NCI-H2029 treated with DMSO at 0.1 percent for 48 hours (cell line): ENCODE data around the gene SH3TC1.

Experiments used
- DNase-seq: peaks from one replicate; lab custom pipeline; 2025; lab: John Stamatoyannopoulos, UW

Gene SH3TC1

GRCh38 chr4:8198906-8199593 is at the start of gene SH3TC1:
Gene SH3TC1, plus strand, starts transcription at chr4:8199290. Its CDS starts 5,905 bp downstream, at chr4:8205195.
- peak; percentile 53 for DNase-seq

DNA sequence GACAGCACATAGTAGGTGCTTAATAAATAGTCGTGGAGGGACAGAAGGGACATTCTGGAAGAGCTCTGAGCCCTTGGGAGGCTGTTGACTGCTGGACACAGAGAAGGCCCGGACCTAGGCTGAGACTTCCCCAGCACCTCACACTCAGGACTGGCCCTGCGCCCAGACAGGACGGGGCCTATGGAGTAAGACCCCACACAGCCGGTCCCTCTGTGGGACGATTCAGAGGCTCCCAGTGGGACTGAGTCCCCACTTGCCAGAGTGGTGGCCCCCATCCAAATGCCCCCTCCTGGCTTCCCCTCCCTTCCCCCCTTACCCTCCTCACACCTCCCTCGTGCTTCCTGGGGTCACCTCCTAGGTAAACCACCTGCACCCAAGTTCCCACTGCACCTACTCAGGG is 49.4 kb upstream of the SH3TC1 start:
- no peak for DNase-seq

DNA sequence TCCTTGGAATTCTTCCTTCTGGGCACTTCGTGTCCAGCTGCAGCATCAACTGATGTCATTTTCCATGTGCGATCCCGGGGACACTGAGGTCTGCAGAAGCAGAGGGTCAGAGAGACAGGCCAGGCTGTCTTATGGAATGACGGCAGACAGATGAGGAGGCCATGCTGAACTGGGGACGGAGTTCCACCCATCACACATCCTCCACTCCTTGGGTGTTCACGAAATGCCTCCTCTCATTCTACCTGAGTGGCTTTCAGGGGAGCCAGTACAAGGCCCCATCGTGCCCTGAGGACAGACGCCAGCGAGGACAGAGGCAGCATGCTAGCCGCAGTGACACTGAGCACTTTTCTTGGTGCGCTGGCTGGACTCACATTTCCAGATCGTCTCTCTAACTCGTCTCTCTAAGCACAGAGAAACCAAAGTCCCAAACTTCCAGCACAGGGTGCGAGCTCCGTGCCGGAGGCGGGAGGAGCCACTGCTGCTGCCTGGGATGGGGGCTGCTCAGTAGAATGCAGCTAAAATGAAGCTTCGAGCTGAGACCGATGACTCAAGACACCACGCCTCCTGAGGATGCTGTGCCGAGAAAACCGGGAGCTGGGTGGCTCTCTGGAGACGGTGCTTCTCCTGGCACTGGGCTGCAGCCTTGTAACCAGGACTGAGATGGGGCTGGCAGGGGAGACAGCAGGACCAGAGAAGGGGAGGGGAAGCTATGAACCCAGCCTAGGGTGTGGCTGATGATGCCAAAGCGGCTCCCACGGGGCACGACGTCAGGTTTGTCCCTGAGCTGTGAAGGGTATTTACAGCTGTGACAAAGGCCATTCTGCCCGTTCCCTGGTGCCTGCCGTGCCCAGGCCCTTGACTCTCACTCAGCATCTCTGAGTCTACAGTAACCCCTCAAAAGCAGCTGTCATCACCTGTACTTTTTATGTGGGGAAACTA is 48.7 kb upstream of the SH3TC1 start:
- DNase-seq = no peak

GRCh38 chr4:8151165-8151650 is 47.9 kb upstream of the SH3TC1 start:
- DNase-seq = no peak

GRCh38 chr4:8152090-8152864 is 46.8 kb upstream of the SH3TC1 start:
- DNase-seq = no peak

GRCh38 chr4:8152865-8153257 is 46.2 kb upstream of the SH3TC1 start:
- no peak for DNase-seq

GRCh38 chr4:8153441-8153840 is 45.6 kb upstream of the SH3TC1 start:
- DNase-seq = no peak

DNA sequence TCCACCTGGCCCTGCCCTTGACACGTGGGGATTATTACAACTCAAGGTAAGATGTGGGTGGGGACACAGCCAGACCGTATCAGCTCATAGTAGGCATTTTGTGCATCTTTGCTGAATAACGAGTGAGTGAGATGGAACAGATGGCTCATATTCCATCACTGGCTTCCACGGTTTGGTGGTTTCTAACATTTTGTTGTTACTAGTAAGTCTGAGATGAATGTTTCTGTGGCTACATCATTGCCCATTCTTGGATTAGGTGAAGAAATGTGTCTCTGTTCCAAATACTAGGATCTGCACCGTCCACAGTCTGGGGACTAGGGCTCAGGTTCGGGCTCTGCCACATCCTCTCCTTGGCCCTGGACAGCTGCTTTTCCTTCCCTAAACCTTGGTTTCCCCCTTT is 44.0 kb upstream of the SH3TC1 start:
- DNase-seq = no peak

GRCh38 chr4:8155660-8156421 is 43.2 kb upstream of the SH3TC1 start:
- DNase-seq = no peak

DNA sequence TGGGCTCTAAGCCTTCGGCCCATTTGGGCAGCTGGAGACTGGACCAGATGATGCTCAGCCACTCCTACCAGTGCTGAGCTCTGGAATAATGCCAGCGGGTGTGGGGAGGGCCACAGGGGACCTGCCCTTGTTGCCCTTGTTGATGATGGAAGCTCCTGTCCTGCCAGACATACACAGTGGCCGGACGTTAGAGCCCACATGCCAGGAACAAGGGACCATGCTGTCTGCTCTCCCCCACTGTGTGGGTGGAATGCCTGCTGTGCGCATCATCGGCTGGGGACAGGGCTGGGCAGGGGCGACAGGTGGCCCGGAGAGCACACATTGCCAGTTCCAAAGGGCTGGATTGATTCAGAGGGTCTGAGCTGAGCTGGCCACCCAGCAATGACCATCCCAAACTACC is 42.5 kb upstream of the SH3TC1 start:
- no peak for DNase-seq

DNA sequence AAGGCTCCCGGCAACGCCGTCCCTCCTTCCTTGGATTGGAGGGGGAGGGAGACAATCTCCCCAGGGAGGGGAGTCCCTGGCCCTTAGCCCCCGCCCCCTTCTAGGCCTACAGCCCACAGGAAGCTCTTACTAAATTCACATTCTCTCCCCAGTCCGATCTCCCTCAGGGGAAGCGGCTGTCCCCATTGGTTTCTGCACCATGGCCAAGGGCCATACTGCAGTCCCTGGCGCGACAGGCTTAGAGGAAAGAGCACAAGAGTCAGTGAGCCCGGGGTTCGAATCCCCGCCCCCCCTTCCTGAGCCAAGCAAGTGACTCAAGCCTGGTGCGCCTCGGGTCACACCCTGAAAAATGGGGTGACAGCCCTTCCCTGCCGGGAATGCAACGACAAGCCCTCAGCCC is 41.6 kb upstream of the SH3TC1 start:
- DNase-seq = no peak

DNA sequence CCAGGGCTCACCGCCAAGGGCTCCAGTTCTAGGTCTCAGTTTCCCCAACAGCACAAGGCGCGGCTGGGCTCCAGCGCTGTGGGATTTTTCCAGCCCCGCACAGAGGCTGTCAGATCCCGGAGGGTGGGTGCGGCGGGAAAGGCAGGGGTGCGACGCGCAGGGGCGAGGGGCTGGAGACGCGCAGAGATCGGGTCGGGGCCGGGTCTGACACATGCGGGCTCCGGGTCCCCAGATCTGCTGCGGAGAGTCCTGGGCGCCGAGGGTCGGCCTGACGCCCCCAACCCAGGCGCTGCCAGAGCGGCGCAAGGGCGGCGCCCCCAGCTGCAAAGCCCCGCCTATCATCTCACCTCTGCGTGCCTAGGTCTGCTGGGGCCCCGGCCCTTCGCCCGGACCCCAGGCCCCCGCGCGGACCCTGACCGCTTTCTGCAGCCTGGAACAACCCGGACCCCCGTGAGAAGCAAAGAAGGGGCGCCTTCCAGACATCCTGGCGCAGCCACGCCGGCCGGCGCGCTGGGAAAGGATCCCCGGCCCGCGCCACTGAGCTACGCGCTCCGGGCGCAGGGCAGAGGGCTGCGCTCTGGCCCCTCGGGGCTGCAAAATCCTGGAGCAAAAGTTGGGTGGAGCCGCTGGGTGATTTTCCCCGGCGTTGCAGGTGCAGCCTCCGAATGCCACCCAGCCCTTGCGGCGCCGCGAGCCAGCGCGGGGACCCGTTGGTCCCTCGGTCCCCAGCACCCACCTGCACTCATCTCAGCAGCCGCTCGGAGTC is 41.0 kb upstream of the SH3TC1 start:
- no peak for DNase-seq

- DNase-seq = peak; percentile 68
Observed at GRCh38 chr4:8158710-8159536, 40.2 kb upstream of the SH3TC1 start, which contains the start of gene ABLIM2. Gene ABLIM2, minus strand, starts transcription at chr4:8158813. Its CDS starts 124 bp downstream, at chr4:8158689.

- no peak for DNase-seq
Observed at GRCh38 chr4:8159537-8160232, 39.4 kb upstream of the SH3TC1 start.

DNA sequence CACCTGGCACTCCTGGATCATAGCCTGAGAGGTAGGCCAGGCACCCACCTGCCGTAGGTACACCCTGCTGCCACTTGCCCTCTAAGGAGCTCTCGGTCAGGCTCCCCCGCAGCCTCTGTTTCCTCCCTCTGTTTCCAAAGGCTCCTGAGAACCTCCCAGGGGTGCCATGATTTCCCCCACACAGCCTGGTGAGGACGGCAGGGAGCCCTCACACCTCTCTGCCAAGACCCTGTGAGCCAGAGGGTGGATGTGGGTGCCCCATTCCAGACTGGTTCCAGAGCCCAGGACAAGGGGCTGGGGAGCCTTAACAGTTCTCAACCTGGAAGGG is 38.9 kb upstream of the SH3TC1 start:
- DNase-seq = peak; percentile 70

DNA sequence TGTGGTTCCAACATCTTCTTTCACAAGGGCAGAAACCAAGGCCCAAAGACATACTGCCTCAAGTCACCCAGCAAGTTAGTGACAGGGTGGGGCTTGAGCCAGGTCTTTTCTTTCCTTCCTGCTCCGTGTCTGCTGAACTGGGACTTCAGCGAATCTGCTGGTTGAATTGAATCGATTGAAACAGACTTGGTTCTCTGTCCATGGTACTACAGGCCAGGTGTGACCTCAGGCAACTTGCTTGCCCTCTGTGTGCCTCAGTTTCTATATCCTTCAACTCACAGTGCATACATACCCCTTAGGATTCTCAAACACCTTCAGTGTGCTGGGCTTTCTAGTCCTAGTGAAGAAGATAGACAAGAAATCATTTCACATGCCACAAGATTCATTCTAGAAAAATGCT is 38.5 kb upstream of the SH3TC1 start:
- DNase-seq = no peak

DNA sequence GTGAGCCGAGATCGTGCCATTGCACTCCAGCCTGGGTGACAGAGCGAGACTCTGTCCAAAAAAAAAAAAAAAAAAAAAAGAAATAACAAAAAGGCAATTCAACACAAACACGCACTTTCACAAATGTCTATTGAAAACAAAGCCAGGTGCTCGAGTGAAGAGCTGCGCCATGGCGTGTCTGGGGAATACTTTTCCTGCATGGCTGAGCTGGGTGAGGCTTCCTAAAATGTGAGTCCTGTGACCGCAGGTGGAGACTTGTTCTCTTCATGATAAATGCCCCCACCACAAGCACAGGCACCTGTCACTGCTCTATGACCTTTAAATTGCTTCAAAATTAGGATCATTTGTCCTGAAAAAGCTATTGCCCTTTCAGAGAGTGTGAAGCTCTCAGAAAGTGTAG is 36.5 kb upstream of the SH3TC1 start:
- DNase-seq = no peak

GRCh38 chr4:8163026-8163425 is 36.1 kb upstream of the SH3TC1 start:
- DNase-seq = no peak

DNA sequence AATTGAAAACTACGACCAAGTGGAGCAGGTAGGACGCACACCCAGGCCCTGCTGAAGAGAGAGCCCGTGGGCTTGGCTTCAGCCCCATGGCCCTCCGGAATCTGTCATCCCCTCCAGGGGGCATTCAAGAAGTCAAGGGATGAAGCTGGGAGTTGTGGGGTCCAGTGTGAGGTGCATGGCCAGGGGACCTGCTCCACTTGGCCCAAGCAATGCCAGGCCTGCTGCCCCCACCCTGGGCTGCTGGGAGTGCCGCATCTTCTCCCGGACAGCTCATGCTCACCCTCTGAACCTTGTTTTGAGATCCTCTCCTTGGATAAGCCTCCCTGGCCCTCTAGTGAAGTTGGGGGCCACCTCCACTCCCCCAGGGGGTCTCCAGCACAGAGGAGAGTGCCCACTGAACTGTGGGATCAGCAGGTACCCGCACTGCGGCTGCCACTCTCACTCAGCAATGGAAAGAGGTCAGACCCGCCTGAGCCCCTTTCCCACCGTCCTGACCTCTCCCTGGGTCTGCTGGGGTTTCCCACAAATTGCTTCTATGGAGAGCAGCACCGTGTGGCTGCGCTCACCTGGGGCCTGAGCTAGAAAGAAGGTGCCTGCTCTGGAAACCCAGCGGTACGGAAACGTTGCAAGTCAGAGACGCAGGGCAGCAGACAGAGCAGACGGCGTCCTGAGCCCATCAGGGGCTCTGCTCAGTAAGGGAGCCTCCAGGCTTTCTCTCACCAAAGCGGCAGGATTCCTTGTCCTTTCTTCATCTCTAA is 35.5 kb upstream of the SH3TC1 start:
- no peak for DNase-seq
